HepG2 (cell line): ENCODE data around the gene ZFP69B. TPM values are rescaled to one million over a fixed set of nuclear protein-coding genes. Genes with fewer than 3 reads are reported as not detected.

Source experiments
- GFI1 ChIP-seq: sonication (generic); formaldehyde crosslinking; IDR thresholded peaks from 2 replicates; pipeline ENCODE4 v1.5.0; 2020; ENCODE audit warnings: missing genetic modification reagents, mild to moderate bottlenecking, borderline replicate concordance
- HDAC2 ChIP-seq: sonication (generic); formaldehyde crosslinking; IDR thresholded peaks from 2 replicates; pipeline ENCODE4 v1.4.0; 2020; ENCODE audit warnings: missing genetic modification reagents
- KDM5B ChIP-seq: sonication (generic); formaldehyde crosslinking; IDR thresholded peaks from 2 replicates; pipeline ENCODE4 v1.4.0; 2020; ENCODE audit warnings: missing genetic modification reagents, mild to moderate bottlenecking, borderline replicate concordance
- MBD4 ChIP-seq: IDR thresholded peaks from 2 replicates; pipeline ENCODE4 v1.6.1; 2012; ENCODE audit warnings: low read length, inconsistent platforms, borderline replicate concordance
- MEIS2 ChIP-seq: sonication (generic); formaldehyde crosslinking; IDR thresholded peaks from 2 replicates; pipeline ENCODE4 v1.9.0; 2021; ENCODE audit warnings: mild to moderate bottlenecking, missing genetic modification reagents
- SOX5 ChIP-seq: IDR thresholded peaks from 2 replicates; pipeline ENCODE4 v1.6.1; 2016; ENCODE audit warnings: borderline replicate concordance
- TCF7 ChIP-seq: sonication (generic); IDR thresholded peaks from 2 replicates; pipeline ENCODE4 v1.6.1; 2016; ENCODE audit warnings: antibody characterized with exemption, low read depth
- ZBTB7A ChIP-seq: sonication (generic); formaldehyde crosslinking; IDR thresholded peaks from 2 replicates; pipeline ENCODE4 v1.8.0; 2022; ENCODE audit warnings: mild to moderate bottlenecking, missing genetic modification reagents
- ZBTB7B ChIP-seq: sonication (generic); formaldehyde crosslinking; IDR thresholded peaks from 2 replicates; pipeline ENCODE4 v1.4.0; 2020; ENCODE audit warnings: missing genetic modification reagents
- ZFP36L1 ChIP-seq: sonication (generic); formaldehyde crosslinking; IDR thresholded peaks from 2 replicates; pipeline ENCODE4 v1.8.0; 2022; ENCODE audit warnings: mild to moderate bottlenecking, missing genetic modification reagents, moderate library complexity
- ZFP82 ChIP-seq: sonication (generic); formaldehyde crosslinking; IDR thresholded peaks from 2 replicates; pipeline ENCODE4 v1.5.1; 2020; ENCODE audit warnings: mild to moderate bottlenecking, missing genetic modification reagents, borderline replicate concordance
- ZKSCAN8 ChIP-seq: IDR thresholded peaks from 2 replicates; pipeline ENCODE4 v1.6.1; 2016; ENCODE audit warnings: borderline replicate concordance, missing genetic modification reagents, missing compliant biosample characterization
- ZMYM3 ChIP-seq: sonication (generic); formaldehyde crosslinking; IDR thresholded peaks from 2 replicates; pipeline ENCODE4 v1.5.1; 2020; ENCODE audit warnings: mild to moderate bottlenecking, missing genetic modification reagents
- ZNF205 ChIP-seq: IDR thresholded peaks from 2 replicates; pipeline ENCODE4 v1.6.1; 2018; ENCODE audit warnings: missing biosample characterization, missing genetic modification reagents
- ZNF292 ChIP-seq: sonication (generic); formaldehyde crosslinking; IDR thresholded peaks from 2 replicates; pipeline ENCODE4 v1.8.1; 2022; ENCODE audit warnings: mild to moderate bottlenecking, low read depth, missing genetic modification reagents, borderline replicate concordance
- ZNF34 ChIP-seq: sonication (generic); formaldehyde crosslinking; IDR thresholded peaks from 2 replicates; pipeline ENCODE4 v1.4.0; 2020; ENCODE audit warnings: mild to moderate bottlenecking, missing genetic modification reagents, borderline replicate concordance
- ZNF441 ChIP-seq: sonication (generic); formaldehyde crosslinking; IDR thresholded peaks from 2 replicates; pipeline ENCODE4 v1.7.0; 2021; ENCODE audit warnings: missing genetic modification reagents, borderline replicate concordance
- ZNF589 ChIP-seq: sonication (generic); formaldehyde crosslinking; conservative IDR thresholded peaks from 2 replicates; pipeline ENCODE4 v1.8.0; 2022; ENCODE audit warnings: mild to moderate bottlenecking, moderate library complexity, missing genetic modification reagents
- ZNF761 ChIP-seq: sonication (generic); formaldehyde crosslinking; conservative IDR thresholded peaks from 2 replicates; pipeline ENCODE4 v1.4.0; 2020; ENCODE audit warnings: mild to moderate bottlenecking, missing genetic modification reagents
- polyA plus RNA-seq, 8 experiments: library from polyadenylated mRNA; depleted of rRNA in 3 of 8; stranded (reverse) in 7 of 8; unstranded in 1 of 8; fragments of >200 nt; fragmentation: Illumina TruSeq in 4 of 8; extraction: Trizol in 4 of 8; gene quantifications; 2 replicates each; pipeline versions ENCODE4 v1.2.1 to v1.2.3, GENCODE V29; 2011 to 2016; ENCODE audit warnings: low read depth in 4 of 8, missing spikeins in 1 of 8, mixed read lengths in 1 of 8; ENCODE audit not compliant: insufficient read depth in 1 of 8
- total RNA-seq, 5 experiments: library from RNA; depleted of rRNA; stranded (reverse); fragments of >200 nt; fragmentation: Illumina TruSeq; extraction: Trizol; gene quantifications; 2 replicates each; pipeline ENCODE4 v1.2.3, GENCODE V29; 2016; ENCODE audit warnings: low read depth in 1 of 5
- TF ChIP-seq, protein P1 (sequence below): IDR thresholded peaks from 2 replicates; pipeline ENCODE4 v1.6.1; 2016; ENCODE audit warnings: low read depth, borderline replicate concordance
- TF ChIP-seq, protein P2 (sequence below): IDR thresholded peaks from 2 replicates; pipeline ENCODE4 v1.6.1; 2016; ENCODE audit warnings: missing genetic modification reagents, missing compliant biosample characterization
- TF ChIP-seq, protein P3 (sequence below): sonication (generic); formaldehyde crosslinking; IDR thresholded peaks from 2 replicates; pipeline ENCODE4 v1.5.0; 2020; ENCODE audit warnings: mild to moderate bottlenecking, missing genetic modification reagents, borderline replicate concordance
- TF ChIP-seq, protein P4 (sequence below): sonication (generic); formaldehyde crosslinking; IDR thresholded peaks from 2 replicates; pipeline ENCODE4 v1.8.1; 2023; ENCODE audit warnings: mild to moderate bottlenecking, missing genetic modification reagents

Gene ZFP69B
- total and polyA plus RNA-seq, 2 of the 13 experiments (the other 11 are each of a cell fraction or from before 2014, with no cell fraction given) = 4.6 to 7.7 TPM

DNA sequence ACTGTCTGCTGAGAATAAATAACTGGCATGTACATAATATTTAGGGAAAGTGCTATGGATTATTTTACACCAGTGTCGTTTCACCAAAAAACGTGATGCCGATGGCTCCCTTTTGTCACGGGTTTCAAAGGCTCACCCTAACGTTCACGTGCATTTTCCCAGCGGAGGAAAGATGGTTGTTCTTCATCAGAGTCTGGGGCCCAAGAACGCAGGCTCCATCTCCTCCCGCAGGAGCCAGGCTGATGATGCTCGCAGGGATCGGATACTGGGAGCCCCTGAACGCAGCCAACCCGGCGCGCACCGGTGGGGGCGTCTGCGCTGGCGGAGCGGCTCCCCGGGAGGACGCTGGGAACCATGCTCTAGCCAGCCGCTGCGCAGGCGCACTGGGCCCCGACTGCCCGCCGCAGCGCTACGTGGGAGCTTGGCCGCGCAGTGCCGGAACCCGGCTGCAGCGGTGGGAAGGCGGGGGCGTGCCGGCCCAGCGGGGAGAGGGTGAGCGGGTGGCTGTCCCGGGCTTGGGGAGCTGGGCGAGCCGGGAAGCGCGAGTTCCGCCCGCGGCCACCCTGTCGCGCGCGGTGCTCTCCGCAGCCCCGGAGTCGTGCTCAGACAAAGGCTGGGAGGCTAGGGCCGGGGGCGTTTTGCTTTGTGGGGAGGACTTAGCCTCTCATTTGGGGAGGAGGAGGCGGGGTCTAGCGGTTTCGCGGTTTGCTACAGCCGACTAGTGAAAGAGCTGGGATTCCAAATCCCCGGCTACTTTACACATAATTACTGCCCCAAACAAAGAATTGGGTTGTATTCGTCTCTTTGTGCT is at the start of gene ZFP69B (continued):
- peak; percentile 26; the same call in 1 of the 2 replicates for TF ChIP-seq ZMYM3 (CRISPR knock-in tag)
- no peak for TF ChIP-seq ZNF205
- TF ChIP-seq HDAC2 (CRISPR knock-in tag) = peak; percentile 64
- TF ChIP-seq MBD4 = no peak
- peak; percentile 87; the same call in 1 of the 2 replicates for TF ChIP-seq ZFP36L1 (CRISPR knock-in tag)
- TF ChIP-seq ZNF441 (CRISPR knock-in tag) = peak; percentile 49; the same call in 1 of the 2 replicates
- no peak for TF ChIP-seq ZKSCAN8
- TF ChIP-seq ZNF34 = no peak
- peak; percentile 70 for TF ChIP-seq ZNF761
- TF ChIP-seq SOX5 (CRISPR knock-in tag) = no peak; the same call in 1 of the 2 replicates
- TF ChIP-seq, protein P1, sequence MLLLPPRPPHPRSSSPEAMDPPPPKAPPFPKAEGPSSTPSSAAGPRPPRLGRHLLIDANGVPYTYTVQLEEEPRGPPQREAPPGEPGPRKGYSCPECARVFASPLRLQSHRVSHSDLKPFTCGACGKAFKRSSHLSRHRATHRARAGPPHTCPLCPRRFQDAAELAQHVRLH (CRISPR knock-in tag) = peak; percentile 55; the same call in 1 of the 2 replicates
- TF ChIP-seq, protein P2, sequence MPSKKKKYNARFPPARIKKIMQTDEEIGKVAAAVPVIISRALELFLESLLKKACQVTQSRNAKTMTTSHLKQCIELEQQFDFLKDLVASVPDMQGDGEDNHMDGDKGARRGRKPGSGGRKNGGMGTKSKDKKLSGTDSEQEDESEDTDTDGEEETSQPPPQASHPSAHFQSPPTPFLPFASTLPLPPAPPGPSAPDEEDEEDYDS (CRISPR knock-in tag) = peak; percentile 66
- TF ChIP-seq, protein P3, sequence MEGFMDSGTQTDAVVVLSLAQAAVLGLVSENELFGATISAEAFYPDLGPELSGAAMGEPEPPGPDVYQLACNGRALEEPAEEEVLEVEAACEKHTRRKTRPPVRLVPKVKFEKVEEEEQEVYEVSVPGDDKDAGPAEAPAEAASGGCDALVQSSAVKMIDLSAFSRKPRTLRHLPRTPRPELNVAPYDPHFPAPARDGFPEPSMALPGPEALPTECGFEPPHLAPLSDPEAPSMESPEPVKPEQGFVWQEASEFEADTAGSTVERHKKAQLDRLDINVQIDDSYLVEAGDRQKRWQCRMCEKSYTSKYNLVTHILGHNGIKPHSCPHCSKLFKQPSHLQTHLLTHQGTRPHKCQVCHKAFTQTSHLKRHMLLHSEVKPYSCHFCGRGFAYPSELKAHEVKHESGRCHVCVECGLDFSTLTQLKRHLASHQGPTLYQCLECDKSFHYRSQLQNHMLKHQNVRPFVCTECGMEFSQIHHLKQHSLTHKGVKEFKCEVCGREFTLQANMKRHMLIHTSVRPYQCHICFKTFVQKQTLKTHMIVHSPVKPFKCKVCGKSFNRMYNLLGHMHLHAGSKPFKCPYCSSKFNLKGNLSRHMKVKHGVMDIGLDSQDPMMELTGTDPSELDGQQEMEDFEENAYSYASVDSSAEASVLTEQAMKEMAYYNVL (CRISPR knock-in tag) = peak; percentile 38; the same call in 1 of the 2 replicates
- TF ChIP-seq GFI1 (CRISPR knock-in tag) = peak; percentile 60; the same call in 1 of the 2 replicates
- TF ChIP-seq KDM5B (CRISPR knock-in tag) = peak; percentile 91; the same call in 1 of the 2 replicates
- TF ChIP-seq ZNF292 = peak; percentile 51; the same call in 1 of the 2 replicates
- no peak for TF ChIP-seq TCF7
- peak; percentile 59; the same call in 1 of the 2 replicates for TF ChIP-seq MEIS2 (CRISPR knock-in tag)
- TF ChIP-seq ZBTB7B (CRISPR knock-in tag) = peak; percentile 90
- TF ChIP-seq ZFP82 (CRISPR knock-in tag) = peak; percentile 83; the same call in 1 of the 2 replicates
- no peak; the same call in 1 of the 2 replicates for TF ChIP-seq ZBTB7A (CRISPR knock-in tag)
- TF ChIP-seq ZNF589 = no peak
- TF ChIP-seq, protein P4, sequence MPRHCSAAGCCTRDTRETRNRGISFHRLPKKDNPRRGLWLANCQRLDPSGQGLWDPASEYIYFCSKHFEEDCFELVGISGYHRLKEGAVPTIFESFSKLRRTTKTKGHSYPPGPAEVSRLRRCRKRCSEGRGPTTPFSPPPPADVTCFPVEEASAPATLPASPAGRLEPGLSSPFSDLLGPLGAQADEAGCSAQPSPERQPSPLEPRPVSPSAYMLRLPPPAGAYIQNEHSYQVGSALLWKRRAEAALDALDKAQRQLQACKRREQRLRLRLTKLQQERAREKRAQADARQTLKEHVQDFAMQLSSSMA (CRISPR knock-in tag) = 0 out of 2 replicates have a peak, but pooled peaks have one; percentile 20
